NCI-H2196 treated with DMSO at 0.1 percent for 48 hours (cell line): ENCODE results near the gene CACNA1I.
A peak's percentile ranks its signal among the peaks of the same experiment; 100 is the strongest.
"Not testable (repeated sequence)": the region's sequence is repeated elsewhere in the genome, so short reads cannot be mapped to it uniquely, and the experiment has no call there.

ENCODE experiments used
- DNase-seq: peaks from one replicate; lab custom pipeline; 2025; ENCODE audit not compliant: unreplicated experiment; lab: John Stamatoyannopoulos, UW

The CACNA1I gene

DNA sequence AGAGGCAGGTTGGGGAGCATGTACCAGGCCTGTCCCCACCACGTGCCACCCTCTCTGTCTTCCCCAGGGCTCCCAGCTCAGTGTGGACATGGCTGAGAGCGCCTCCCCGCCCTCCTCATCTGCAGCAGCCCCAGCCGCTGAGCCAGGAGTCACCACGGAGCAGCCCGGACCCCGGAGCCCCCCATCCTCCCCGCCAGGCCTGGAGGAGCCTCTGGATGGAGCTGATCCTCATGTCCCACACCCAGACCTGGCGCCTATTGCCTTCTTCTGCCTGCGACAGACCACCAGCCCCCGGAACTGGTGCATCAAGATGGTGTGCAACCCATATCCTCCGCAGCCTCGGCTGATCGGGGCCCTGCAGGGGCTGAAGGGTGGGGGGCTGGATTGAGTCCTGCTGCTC lies at the start of gene CACNA1I:
TSS of gene CACNA1I (plus strand) at position 89 of the 400 bp plus-strand sequence. CDS start at position 89, 0 bp downstream.
- DNase-seq = no peak

DNA sequence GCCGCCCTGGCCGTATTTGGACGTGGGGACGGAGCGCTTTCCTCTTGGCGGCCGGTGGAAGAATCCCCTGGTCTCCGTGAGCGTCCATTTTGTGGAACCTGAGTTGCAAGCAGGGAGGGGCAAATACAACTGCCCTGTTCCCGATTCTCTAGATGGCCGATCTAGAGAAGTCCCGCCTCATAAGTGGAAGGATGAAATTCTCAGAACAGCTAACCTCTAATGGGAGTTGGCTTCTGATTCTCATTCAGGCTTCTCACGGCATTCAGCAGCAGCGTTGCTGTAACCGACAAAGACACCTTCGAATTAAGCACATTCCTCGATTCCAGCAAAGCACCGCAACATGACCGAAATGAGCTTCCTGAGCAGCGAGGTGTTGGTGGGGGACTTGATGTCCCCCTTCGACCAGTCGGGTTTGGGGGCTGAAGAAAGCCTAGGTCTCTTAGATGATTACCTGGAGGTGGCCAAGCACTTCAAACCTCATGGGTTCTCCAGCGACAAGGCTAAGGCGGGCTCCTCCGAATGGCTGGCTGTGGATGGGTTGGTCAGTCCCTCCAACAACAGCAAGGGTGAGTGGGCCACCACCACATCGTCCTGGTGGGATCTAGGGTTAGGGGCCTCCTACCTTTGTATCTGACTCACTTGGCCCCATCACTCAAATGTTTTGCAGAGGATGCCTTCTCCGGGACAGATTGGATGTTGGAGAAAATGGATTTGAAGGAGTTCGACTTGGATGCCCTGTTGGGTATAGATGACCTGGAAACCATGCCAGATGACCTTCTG lies 49.3 kb upstream of the CACNA1I start:
- peak; percentile 32 for DNase-seq

DNA sequence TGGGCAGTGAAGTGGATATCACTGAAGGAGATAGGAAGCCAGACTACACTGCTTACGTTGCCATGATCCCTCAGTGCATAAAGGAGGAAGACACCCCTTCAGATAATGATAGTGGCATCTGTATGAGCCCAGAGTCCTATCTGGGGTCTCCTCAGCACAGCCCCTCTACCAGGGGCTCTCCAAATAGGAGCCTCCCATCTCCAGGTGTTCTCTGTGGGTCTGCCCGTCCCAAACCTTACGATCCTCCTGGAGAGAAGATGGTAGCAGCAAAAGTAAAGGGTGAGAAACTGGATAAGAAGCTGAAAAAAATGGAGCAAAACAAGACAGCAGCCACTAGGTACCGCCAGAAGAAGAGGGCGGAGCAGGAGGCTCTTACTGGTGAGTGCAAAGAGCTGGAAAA lies 48.5 kb upstream of the CACNA1I start:
- not testable (repeated sequence) for DNase-seq

DNA sequence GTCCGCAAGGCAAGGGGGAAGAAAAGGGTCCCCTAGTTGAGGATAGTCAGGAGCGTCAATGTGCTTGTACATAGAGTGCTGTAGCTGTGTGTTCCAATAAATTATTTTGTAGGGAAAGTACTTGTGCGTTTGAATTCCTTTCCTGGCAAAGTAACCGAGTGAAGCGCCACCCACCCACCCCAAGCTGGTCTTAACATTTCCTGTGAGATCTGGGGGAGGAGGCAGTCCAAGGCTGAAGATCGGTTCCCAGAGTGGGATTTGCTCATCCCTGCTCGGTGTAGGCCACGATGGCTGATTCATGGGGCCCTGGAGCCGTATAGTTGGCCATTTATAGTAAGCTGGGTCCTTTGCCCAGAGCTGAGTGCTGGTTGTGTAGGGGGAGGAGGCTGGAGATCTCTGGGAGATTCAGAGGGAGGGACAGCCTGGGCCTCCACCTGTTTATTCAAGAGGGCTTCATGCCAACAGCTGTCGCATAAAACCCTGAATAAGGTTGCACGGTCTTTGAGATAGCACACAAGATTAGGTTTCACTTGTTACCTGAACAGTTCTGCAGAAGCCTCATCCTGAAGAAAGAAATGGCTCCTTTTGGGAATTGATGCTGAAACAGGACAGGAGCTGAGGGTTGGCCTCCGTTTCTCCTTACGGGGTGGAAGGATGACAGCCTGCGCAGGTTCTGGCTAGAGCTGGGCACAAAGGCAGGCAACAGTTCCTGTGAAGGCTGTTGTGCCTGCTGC lies 47.8 kb upstream of the CACNA1I start:
- no peak for DNase-seq

DNA sequence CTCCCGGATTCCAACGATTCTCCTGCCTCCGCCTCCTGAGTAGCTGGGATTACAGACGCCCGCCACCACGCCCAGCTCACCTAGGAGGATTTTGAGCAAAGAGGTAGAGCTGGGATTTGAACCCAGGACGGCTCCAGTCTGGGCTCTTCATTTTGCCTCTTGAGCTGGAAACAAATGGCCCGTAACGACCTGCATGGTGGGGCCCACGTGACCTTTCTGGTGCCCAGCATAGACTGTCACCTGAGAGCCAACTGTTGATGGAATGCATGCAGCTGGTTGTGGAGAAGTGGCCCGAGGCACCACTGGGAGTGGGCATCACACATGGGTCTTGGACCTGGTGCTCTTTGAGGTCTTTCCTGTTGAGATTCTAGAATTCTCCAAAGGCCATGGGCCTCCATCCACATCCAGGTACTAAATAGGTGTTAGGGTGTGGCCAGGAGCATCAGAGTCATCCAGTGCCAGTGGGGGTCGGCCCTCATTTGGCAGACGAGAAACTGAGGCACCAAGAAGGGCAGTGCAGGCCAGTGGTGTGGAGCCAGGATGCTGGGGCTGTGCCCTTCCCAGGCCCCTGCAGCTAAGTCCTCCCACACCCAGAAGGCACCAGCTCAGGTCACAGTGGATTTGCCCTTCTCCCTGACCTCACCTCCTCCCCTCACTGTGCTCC lies 46.3 kb upstream of the CACNA1I start:
- no peak for DNase-seq

DNA sequence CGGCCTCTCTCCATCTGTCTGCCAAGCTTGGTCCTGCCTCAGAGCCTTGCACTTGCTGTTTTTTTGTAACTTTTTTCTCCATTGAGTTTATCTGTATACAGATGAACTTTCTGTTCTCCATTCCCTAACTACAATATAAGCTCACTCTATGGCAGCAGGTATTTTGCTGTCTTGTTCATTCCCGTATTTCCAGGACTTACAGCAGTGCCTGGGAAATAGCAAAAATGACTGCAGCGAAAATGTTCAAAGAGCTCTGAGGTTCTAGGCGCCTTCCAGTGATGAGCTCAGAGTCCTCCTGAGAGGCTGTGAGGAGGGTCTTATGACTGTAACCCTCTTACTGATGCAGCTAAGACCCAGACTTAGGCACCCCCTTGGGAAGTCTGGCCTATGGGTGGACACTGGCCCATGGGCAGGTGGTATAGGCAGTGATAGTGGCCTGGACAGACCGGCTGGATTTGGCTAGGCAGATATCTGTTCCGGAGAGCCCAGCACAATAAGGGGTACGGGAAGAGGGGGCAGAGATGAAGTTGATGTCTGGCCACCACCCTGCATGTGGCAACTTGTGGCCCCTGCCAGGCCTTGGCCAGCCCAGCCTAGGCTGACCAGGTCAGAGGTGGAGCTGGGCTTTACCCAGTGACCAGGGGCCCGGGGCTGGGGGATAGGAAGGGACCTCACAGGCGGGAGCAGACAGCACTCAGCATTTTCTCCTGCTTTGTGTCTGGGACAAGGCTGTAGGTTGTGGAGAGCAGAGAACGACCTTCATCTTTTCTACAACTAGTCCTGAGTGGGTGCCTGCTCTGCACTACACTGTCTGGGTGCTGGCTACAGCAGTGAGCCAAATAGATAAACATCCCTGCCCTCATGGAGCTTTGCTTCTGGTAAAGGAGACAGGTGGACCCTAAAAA lies 45.5 kb upstream of the CACNA1I start:
- DNase-seq = no peak

DNA sequence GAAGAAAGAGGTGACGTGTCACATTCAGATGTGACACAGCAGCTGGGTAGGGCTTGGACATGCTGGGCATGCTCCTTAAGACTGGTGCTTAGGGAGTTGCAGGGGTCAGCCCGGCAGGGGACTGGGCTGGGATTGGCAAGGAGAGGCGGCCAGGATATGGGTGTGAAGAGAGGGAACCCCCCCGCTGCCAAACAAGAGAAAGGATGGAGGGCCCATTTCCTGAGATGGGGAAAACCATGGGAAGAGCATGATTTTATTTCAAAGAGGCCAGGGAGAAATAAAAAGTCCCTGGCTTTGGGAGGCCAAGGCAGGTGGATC lies 44.9 kb upstream of the CACNA1I start:
- no peak for DNase-seq

DNA sequence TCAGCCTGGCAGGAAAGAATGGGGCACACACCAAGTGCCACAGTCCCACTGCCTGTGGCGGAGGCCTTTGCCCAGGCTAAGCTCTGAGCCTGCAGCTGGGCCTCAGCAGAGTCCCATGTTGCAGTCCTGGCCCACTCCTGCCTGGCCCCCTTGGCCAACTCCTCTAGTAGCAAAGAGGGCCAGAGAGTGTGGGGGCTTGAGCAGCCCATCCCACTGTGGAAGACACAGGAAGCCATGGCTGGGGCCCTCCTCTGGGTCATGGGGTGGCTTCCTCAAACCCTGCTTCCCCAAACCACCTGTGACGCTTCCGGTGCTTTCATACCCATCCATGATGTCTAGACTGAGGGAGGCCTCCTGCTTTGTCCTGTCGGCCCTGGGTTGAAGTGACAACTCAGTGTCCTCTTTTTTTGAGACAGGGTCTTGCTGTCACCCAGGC lies 43.8 kb upstream of the CACNA1I start:
- no peak for DNase-seq

DNA sequence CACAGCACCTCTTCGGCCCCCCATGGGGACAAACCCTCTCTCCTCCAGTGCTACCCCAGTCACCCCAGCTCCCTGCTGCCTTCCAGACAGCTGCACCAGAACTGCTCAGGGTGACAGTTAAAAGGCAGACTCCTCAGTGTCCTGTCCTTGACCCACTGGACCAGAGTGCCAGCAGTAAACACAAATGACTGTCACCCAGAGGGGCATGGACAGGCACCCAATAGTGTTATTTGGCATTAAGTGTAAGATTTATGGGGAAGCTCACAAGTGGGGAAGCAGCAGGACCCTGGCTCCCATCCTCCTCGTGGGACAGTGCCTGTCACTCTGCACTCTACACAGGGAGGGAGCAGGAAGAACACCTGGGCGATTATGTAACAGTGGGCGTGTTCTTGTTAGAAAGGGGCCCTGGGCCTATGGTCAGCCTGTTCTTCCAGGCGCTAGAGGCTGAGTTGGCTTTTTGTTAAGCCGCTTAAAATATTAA lies 43.0 kb upstream of the CACNA1I start:
- DNase-seq = peak; percentile 18

DNA sequence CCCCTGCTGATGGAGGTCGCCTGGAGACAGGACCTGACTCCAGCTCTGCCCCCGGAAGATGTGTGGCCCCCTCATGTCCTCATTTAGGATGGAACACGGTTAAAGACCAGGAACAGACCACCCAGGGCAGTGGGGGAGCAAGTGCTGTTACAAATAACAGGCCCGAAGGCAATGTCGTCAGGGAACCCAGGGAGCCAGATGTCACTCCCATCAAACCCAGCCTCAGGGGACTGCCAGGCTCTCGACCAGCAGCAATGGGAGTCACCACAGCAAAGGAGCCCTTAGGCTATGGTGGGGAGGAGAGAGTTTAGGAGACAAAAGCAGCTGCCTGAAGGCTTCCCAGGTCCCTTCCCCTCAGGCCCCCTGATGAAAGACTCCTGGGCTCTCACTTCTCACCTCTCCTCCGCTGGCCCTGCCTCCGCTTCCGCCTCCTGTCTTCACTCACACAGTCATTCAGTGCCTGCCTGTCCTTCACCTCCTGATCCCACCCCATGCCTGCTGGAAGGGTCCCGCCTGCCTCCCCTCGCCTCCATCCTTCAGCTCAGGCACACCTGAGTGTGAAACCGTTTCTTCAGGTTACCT lies 42.4 kb upstream of the CACNA1I start:
- peak; percentile 35 for DNase-seq

DNA sequence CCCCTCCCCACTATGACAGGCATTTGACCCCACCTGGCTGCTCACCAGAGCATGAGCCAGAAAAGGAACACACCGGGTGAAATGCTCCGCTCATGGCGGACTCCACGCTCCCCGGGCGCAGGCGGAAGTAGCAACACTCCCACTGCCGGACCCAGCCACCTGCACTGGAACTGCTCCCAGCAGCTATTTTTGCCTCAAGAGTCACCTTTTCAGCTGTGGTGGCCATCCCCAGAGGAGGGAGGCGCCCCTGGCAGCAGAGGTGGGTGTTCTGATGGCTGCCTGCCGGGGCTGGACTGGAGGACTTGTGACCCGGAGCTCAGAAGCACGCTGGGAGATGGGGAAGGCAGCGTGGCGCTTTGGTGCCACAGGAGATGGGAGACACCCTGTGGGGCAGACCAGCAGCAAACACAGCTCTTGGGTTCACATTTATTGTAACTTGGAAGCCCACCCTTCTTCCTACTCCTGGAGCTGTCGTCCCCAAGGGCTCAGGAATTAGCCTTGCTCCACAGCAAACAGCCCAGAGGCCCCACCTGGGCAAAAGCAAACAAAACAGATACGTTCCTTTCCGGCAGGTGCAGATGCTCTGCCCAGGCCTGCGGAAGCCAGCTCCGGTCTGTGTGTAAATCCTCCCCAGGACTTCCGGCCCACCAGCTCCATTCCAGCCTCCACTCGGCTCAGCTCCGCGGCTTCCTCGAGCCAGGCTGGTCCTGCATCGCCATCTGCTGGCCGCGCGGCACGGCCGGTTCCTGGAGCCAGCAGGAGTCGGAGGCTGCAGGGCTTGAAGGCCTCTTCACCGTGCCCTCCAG lies 41.7 kb upstream of the CACNA1I start:
- peak; percentile 84 for DNase-seq

DNA sequence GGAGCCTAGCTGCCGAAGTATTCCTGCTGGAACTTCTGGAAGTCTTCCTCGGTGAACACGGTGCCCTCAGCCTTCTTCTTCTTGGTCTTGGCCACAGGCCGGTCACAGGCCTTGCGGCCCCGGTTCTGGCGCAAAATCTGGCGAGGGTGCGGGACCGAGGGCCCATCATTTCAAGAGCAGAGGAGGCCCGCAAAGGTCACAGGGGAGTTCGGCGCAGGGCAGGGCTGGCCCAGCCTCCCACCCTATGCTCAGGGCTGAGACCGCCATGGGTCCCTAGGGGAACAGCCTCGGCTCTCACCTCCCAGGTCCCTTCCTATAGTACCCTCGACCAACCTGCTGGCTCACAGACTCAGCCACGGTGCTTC lies 41.1 kb upstream of the CACNA1I start:
- DNase-seq = no peak

DNA sequence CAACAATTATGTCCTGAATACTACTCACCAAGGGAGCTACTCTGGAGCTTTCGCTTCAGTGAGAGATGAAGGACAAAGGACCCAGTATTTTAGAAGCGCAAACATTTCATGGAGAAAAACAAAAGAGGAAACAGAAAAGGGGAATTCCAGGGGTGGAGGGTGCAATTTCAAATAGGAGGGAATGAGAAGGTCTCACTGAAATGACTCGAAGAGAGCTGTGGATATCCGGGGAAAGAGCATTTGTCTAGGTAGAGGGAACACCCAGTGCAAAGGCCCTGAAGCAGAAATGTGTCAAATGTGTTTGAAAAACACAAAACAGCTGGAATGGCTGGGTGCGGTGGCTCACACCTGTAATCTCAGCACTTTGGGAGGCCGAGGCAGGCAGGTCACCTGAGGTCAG lies 40.4 kb upstream of the CACNA1I start:
- DNase-seq = no peak

DNA sequence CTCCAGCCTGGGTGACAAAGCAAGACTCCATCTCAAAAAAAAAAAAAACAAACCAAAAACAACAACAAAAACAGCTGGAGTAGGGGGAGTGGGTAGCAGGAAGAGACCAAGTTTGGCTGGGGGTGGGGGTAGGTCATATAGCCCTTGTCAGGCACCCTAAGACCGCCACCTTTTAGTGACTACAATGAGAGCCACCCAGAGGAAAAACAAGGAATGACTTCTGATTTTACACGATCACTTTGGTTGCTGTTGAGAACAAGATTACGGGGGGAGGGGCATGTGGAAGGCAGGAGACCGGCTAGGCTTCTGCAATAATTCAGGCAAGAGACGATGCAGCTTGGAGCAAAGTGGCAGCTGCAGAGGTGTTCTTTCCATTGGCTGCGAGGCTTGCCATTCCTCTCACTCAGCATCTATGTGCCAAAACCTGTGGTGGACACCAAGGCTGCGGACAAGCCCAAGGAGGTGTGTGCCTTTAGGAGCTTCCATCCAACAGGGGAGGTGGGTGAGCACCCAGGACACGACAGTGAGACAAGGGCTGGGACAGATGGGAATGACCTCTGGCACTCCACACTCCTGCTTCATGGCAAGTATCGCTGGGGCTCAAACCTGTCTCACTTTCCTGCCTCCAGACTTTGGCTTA lies 39.7 kb upstream of the CACNA1I start:
- DNase-seq = no peak

DNA sequence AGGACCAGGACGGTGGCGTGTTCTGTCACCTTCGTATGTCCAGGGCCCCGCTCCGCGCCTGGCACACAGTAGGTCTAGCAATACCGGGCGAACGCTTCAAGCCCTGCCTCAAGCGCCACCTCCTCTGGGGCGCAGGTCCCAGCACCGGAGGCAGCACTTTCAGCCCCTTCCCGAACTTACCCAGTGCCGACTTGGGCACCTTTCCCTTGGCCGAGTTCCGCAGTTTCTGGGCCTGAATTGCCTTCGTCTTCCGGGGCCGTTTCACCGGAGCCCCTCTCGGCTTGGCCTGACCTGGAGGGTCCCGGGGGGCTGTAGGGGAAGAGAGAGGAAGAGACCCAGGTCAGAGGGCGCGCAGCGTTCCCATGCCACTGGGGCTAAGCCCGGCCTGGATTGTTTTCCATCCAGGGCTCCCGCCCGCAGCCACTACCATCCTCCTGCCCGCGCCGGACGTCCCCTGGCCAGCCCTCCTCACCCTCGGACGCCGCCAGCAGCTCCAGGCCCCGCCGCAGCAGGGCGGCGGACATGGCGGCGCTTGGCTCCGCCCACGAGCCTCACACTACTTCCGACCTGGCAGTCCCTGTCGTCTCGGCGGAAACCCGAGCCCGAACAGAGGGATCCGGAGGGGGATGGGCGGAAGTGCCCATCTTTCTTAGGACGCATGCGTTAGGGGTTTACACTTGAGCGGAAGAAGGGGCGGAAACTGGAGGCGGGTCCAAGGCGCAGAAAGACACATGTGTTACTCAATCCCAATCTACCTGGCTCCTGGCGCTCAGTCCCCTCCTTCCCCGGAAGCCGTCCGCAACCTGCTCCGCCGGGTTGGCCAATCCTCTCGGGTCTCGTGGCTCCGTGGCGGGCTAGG lies 38.1 kb upstream of the CACNA1I start, which contains the start of gene RPS19BP1:
TSS of gene RPS19BP1 (minus strand) at position 534 of the 859 bp plus-strand sequence. CDS start at position 524, 10 bp downstream.
- DNase-seq = peak; percentile 94

DNA sequence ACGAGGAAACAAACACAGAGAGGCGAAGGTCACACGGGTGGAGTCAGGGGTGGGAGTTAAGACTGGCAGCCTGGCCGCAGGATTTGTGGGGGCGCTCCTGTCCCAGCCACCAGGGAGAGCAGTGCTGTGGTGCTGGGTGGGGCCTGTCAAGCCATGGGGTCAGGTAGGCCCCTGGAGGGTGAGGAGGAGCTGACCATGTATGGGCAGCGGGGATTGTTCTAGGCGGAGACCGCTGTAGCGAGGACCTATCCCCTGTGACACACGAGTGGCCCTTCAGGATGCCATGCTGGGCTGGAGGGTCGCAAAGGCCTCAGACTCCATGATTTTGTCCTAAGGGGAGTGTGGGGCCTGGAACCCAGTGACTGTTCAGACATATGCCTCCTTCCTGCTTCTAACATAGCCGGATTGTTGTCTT lies 36.5 kb upstream of the CACNA1I start:
- no peak for DNase-seq

DNA sequence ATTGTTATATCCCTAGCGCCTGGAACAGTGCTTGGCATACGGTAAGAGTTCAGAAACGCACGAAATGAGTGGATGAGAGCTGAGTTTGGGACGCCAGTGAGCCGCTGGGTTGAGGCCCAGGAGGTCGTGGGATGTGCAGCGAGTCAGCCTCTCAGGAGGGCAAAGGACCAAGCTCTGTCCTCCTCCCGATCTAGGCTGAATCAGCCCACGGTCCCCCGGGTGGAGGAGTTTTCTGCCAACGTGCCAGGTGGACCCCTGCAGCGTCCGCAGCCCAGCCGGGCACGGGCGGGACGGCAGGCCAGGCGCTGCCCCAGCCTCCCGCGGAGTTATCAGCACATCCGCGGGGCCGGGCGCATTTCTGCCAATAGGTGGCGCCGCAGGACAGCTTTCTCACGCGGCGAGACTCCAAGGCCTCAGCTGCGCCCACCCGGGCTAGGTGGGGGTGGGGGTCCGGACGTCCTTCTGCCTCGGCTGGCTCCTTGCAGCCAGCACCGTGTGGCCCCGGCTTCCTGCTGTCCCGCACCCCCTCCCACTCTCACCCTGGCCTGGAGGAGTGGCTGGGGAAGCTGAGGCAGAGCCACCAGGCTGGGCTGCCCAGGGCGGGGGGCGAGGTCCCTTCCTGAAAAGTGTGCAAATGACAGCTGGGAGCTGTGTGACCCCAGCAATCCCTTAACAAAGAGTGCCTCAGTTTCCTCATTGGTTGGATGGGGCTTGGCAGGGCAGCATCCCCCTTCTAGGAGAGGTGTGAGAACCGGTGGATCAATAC lies 35.8 kb upstream of the CACNA1I start:
- DNase-seq = peak; percentile 38
